ENCODE measurements around the gene OTOGL. TPM values are rescaled to one million over a fixed set of nuclear protein-coding genes. Genes with fewer than 3 reads are reported as not detected.

OTOGL gene
- total RNA-seq, 4 donors from 2014 or later, result 0.04 to 0.57 (median 0.23) TPM; not detected in 1

GRCh38 chr12:80121661-80122060 is 22.3 kb downstream of the OTOGL start:
- WGBS, 2 donors, result 43 to 49% methylated on average over 3 of the region's 3 CpGs
- Histone ChIP-seq H3K9me3 (no peaks in the 10 kb centered on the region), H3K36me3 (no peaks in the 10 kb centered on the region), H3K4me3 (no peak overlapping the region), H3K4me1 (peaks cover 0 to 16% (median 11%) of the 10 kb centered on the region in 3 donors), H3K27me3 (no peaks in the 10 kb centered on the region), H3K27ac (no peak overlapping the region)
- TF ChIP-seq POLR2A (IDR thresholded peaks at IDR 0.05), result no peak
- TF ChIP-seq CTCF (IDR thresholded peaks at IDR 0.05), result no peak
- DNase-seq, result no peak
- intact Hi-C loops (cut with DNase I), result no loop called here

GRCh38 chr12:80129895-80130530 is 30.7 kb downstream of the OTOGL start:
- no peak for DNase-seq
- intact Hi-C loops (cut with DNase I), result no loop called here
- Histone ChIP-seq H3K4me1 (no peaks in the 10 kb centered on the region), H3K27me3 (no peaks in the 10 kb centered on the region), H3K36me3 (no peaks in the 10 kb centered on the region), H3K4me3 (no peak overlapping the region), H3K27ac (peak overlapping the region in 2 of 4 donors; percentile 37 to 50), H3K9me3 (no peaks in the 10 kb centered on the region)
- TF ChIP-seq CTCF (IDR thresholded peaks at IDR 0.05) (no peak), POLR2A (IDR thresholded peaks at IDR 0.05) (no peak)

- TF ChIP-seq POLR2A (IDR thresholded peaks at IDR 0.05) (no peak), CTCF (IDR thresholded peaks at IDR 0.05) (no peak)
- 84 to 89% methylated on average over 3 of the region's 3 CpGs for WGBS, 2 donors
- no peak for DNase-seq
- Histone ChIP-seq H3K27ac (no peak overlapping the region), H3K27me3 (no peaks in the 10 kb centered on the region), H3K36me3 (no peaks in the 10 kb centered on the region), H3K9me3 (no peaks in the 10 kb centered on the region), H3K4me3 (no peak overlapping the region), H3K4me1 (no peaks in the 10 kb centered on the region)
- intact Hi-C loops (cut with DNase I), result no loop called here
These were observed 36.3 kb downstream of the OTOGL start for GRCh38 chr12:80135624-80136023.

GRCh38 chr12:80140005-80140404 is 40.7 kb downstream of the OTOGL start:
- H3K4me3 ChIP-seq, result no peak overlapping the region
- H3K4me1 ChIP-seq, result no peaks in the 10 kb centered on the region
- TF ChIP-seq CTCF (IDR thresholded peaks at IDR 0.05) (no peak), POLR2A (IDR thresholded peaks at IDR 0.05) (no peak)
- no peaks in the 10 kb centered on the region for H3K9me3 ChIP-seq
- intact Hi-C loops (cut with DNase I), result no loop called here
- no peaks in the 10 kb centered on the region for H3K36me3 ChIP-seq
- 78 to 79% methylated on average over 4 of the region's 4 CpGs for WGBS, 2 donors
- no peak overlapping the region for H3K27ac ChIP-seq
- DNase-seq, result no peak
- H3K27me3 ChIP-seq, result no peaks in the 10 kb centered on the region

- Histone ChIP-seq H3K36me3 (no peaks in the 10 kb centered on the region), H3K9me3 (no peaks in the 10 kb centered on the region), H3K27me3 (no peaks in the 10 kb centered on the region), H3K4me3 (no peak overlapping the region), H3K4me1 (no peaks in the 10 kb centered on the region), H3K27ac (no peak overlapping the region)
- intact Hi-C loops (cut with DNase I), result no loop called here
- no peak for TF ChIP-seq POLR2A (IDR thresholded peaks at IDR 0.05)
- TF ChIP-seq CTCF (IDR thresholded peaks at IDR 0.05), result no peak
- 59 to 67% methylated on average over 2 of the region's 2 CpGs for WGBS, 2 donors
- no peak for DNase-seq
These were observed 43.3 kb downstream of the OTOGL start for GRCh38 chr12:80142640-80143039.
